ENCODE data around the gene ABO. TPM values are rescaled to one million over a fixed set of nuclear protein-coding genes. Genes with fewer than 3 reads are reported as not detected.

The ABO gene
- total and polyA plus RNA-seq, 2 of the 8 experiments (the other 6 are each of a cell fraction or from before 2014, with no cell fraction given): 0.03 TPM; not detected in 1

DNA sequence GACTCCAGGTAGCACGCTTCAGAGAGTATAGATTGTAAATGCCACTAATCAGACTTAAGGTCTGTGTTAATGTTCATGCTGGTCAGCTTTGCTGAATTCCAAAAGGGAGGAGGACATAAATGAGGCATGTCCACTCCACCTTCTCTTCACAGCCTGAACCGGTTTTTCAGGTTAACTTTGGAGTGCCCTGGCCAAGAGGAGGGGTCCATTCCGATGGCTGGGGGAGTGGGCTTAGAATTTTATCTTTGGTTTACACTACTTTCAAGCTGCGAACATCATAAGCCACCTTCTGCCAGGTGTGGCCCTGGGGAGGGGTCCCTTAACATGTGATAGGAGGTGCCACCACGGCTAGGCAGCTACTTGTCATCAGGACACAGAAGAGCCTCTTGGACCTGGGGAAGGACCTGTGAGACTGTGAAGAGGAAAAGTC is 24.2 kb downstream of the ABO start:
- Histone ChIP-seq H3K14ac (ENCODE audit: insufficient read length) (no peak overlapping the region), H2BK15ac (ENCODE audit: low read length) (no peak overlapping the region), H3K27ac (ENCODE audit: low read depth, low read length) (no peak overlapping the region), H2AFZ (ENCODE audit: low read length) (no peak overlapping the region), H3K18ac (ENCODE audit: extremely low read depth, low read length) (no peak overlapping the region), H3K23me2 (ENCODE audit: low read depth, low read length) (peaks cover 8% of the 10 kb centered on the region; the same call in 1 of the 2 replicates), H4K20me1 (replicated peaks in 1 of 2; ENCODE audit: control insufficient read depth in 1 of 2, insufficient read depth in 2 of 2, low read length in 2 of 2) (no peaks in the 10 kb centered on the region), H3K9me3 (ENCODE audit: insufficient read depth in 2 of 2, low read depth in 1 of 2, low read length in 1 of 2) (no peaks in the 10 kb centered on the region), H3K4me1 (replicated peaks in 1 of 4; ENCODE audit: control insufficient read depth in 3 of 4, insufficient read depth in 4 of 4, low read length in 3 of 4) (no peaks in the 10 kb centered on the region), H3K9ac (replicated peaks in 1 of 4; ENCODE audit: extremely low read depth in 1 of 4, low read depth in 3 of 4, low read length in 3 of 4) (no peak overlapping the region), H3K79me1 (ENCODE audit: low read depth, low read length) (no peaks in the 10 kb centered on the region), H4K8ac (ENCODE audit: extremely low read depth, insufficient read depth, low read length) (no peak overlapping the region), H3K27me3 (replicated peaks in 1 of 4; ENCODE audit: control insufficient read depth in 3 of 4, extremely low read depth in 1 of 4, insufficient read depth in 3 of 4, low read length in 3 of 4) (no peaks in the 10 kb centered on the region), H3K79me2 (ENCODE audit: control insufficient read depth in 1 of 2, insufficient read depth in 2 of 2, low read length in 2 of 2) (no peaks in the 10 kb centered on the region), H2BK20ac (ENCODE audit: low read length) (no peak overlapping the region), H2AK5ac (ENCODE audit: low read depth, low read length) (no peak overlapping the region), H2BK120ac (replicated peaks; ENCODE audit: low read depth, low read length) (no peak overlapping the region), H3K36me3 (ENCODE audit: control insufficient read depth in 2 of 4, insufficient read depth in 4 of 4, low read length in 3 of 4) (no peaks in the 10 kb centered on the region), H3K4me3 (ENCODE audit: extremely low read depth in 1 of 4, insufficient read depth in 2 of 4, low read depth in 3 of 4, low read length in 4 of 4) (no peak overlapping the region), H4K5ac (ENCODE audit: insufficient read length, low read depth, low read length) (no peak overlapping the region), H3K23ac (ENCODE audit: insufficient read length) (no peak overlapping the region), H3K4me2 (ENCODE audit: insufficient read depth in 1 of 2, low read depth in 2 of 2, low read length in 2 of 2) (no peak overlapping the region), H4K91ac (replicated peaks; ENCODE audit: insufficient read length, low read length) (no peak overlapping the region), H3K4ac (replicated peaks; ENCODE audit: insufficient read length, low read depth, low read length) (no peak overlapping the region), H2BK5ac (ENCODE audit: low read depth, low read length) (no peak overlapping the region), H2BK12ac (ENCODE audit: low read depth, low read length) (no peak overlapping the region), H3K56ac (replicated peaks; ENCODE audit: insufficient read length, low read depth, low read length) (no peak overlapping the region)
- 79% methylated on average over 5 of the region's 5 CpGs; no CpG with 5 or more reads in 1 of the 2 experiments for WGBS, 2 experiments (ENCODE audit: extremely low coverage in 1 of 2, insufficient coverage in 1 of 2, insufficient read length in 1 of 2, insufficient replicate concordance in 2 of 2, low coverage in 1 of 2, low lambda C conversion rate in 2 of 2, missing lambda C conversion rate in 1 of 2)
- TF ChIP-seq E2F6 (IDR thresholded peaks at IDR 0.05) (no peak), SRF (IDR thresholded peaks at IDR 0.05; ENCODE audit: low read depth, low read length) (no peak)
- POLR2A ChIA-PET (ENCODE audit: partially characterized antibody): no interaction called here
- DNase-seq (ENCODE audit: low read depth in 1 of 2, low spot score in 2 of 2): peak in 1 of 2 experiments; percentile 14
- FAIRE-seq: no peak
- CTCF ChIA-PET (ENCODE audit: partially characterized antibody): no interaction called here
